ENCODE data around the gene TMTC2.

- TF ChIP-seq EZH2phosphoT487 (IDR thresholded peaks at IDR 0.05; ENCODE audit: insufficient read depth, low read depth) (no peak), EZH2 (IDR thresholded peaks at IDR 0.05; ENCODE audit: insufficient read depth, poor library complexity, severe bottlenecking) (no peak)
Observed at GRCh38 chr12:82955043-82955442, 268.3 kb downstream of the TMTC2 start.

Data from GM23248 (cell line).